ENCODE results near the gene ALDH16A1. TPM values are rescaled to one million over a fixed set of nuclear protein-coding genes. Genes with fewer than 3 reads are reported as not detected.

Gene ALDH16A1
- total and polyA plus RNA-seq, 2 of the 4 experiments (the other 2 are of a cell fraction), result 10.4 to 12.9 TPM

DNA sequence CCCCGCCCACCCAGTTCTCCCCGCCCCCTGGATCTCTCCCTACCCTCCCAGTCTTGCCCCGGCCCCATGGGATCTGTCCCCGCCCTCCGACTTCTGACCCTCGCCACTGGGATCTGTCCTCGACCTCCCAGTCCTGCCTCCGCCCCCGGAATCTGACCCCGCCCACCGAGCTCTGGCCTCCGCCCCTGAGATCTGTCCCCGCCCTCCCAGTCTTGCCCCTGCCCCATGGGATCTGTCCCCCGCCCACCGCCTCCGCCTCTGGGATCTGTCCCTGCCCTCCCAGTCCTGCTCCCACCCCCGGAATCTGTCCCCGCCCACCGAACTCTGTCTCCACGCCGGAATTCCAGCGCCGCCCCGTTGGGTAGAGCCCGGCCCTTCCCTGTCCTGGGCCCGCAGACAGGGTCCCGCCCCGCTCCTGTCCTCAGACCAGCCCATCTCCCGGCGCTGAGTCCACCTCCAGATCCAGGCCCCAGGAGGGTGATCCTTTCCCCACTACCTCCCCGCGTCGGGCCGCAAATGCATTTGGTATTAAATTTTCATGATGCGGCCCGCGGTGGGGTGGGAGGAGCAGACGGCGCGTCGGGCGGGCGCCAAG, 10.2 kb upstream of the ALDH16A1 start (continued):
- TF ChIP-seq RCOR1 (IDR thresholded peaks at IDR 0.05; ENCODE audit: insufficient replicate concordance, low read length), result no peak
- TF ChIP-seq FOS (IDR thresholded peaks at IDR 0.05; ENCODE audit: low read depth, low read length), result no peak

DNA sequence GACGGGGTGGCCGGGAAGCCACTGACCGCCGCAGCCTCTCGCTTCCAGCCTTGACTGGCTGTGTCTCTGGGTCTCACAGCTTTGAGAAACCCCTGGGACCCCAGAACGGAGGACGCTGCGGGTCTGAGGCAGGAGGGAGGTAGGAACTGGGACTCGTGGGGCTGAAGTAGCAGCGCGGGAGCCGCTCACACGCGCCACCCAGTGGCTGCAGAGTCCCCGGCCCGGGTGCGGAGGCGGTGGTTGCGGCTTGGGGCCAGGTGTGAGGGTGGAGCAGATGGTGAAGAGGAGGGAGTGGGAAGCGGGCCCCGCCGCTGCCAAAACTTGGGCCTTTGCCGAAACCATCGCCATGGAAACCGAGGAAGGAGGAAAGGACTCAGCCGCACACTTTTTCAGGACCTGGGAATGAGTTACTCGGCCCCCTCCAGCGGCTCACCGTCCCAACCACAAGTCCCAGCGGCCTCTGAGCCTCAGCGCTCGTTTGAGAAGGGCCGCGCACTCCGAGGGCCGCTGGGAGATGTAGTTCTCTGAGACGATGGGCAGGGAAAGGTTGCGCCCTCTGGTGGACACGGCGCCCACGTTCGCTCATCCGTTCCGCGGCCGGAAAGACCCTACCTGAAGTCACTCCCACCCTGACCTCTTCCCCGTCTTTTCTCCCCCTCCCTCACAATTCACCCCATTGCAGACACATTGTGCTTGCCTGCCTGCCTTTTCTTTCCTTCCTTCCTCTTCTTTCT, 9.5 kb upstream of the ALDH16A1 start:
- H3K9me1 ChIP-seq (ENCODE audit: insufficient read depth, low read length), result peaks cover 3% of the 10 kb centered on the region; the same call in 1 of the 2 replicates
- 0 out of 2 replicates have a peak overlapping the region, but pooled peaks have one; percentile 10 for H3K56ac ChIP-seq (ENCODE audit: extremely low read depth, insufficient read depth, low read length)
- H3K18ac ChIP-seq (ENCODE audit: low read depth, low read length), result no peak overlapping the region
- peak; percentile 92 for DNase-seq
- peak overlapping the region; percentile 53 for H3K4me3 ChIP-seq (ENCODE audit: insufficient read depth, low read depth, low read length)
- 0 out of 2 replicates have a peak overlapping the region, but pooled peaks have one; percentile 35 for H3K4ac ChIP-seq (ENCODE audit: low read depth, low read length)
- no peak overlapping the region for H2BK120ac ChIP-seq (ENCODE audit: low read depth, low read length)
- in situ Hi-C loops (cut with MboI; ENCODE audit: low sequenced_read_pairs) (loop anchor here (10.0 kb wide), 1 partner anchor 49 kb away; no protein-coding TSS in a partner anchor), dilution Hi-C loops (cut with HindIII; ENCODE audit: low sequenced_read_pairs, unreplicated experiment) (no loop called here), intact Hi-C loops (cut with micrococcal nuclease) (loop anchor here (1.0 kb wide), 4 partner anchors 51 to 217 kb away; partner anchors contain the start of gene DKKL1)
- peaks cover 3% of the 10 kb centered on the region; the same call in 1 of the 2 replicates for H4K20me1 ChIP-seq (ENCODE audit: insufficient read depth, low read length)
- H3K4me1 ChIP-seq (ENCODE audit: control insufficient read depth, insufficient read depth, low read length), result no peaks in the 10 kb centered on the region
- H2AK9ac ChIP-seq (replicated peaks; ENCODE audit: low read depth, low read length, poor library complexity), result peak overlapping the region; percentile 85
- 0% methylated on average over 9 of the region's 47 CpGs; no CpG with 5 or more reads in 1 of the 2 experiments for WGBS, 2 experiments (ENCODE audit: extremely low coverage in 2 of 2, insufficient read length in 1 of 2)
- H2AK5ac ChIP-seq (ENCODE audit: low read depth, low read length), result no peak overlapping the region; the same call in 1 of the 2 replicates
- no peak overlapping the region for H2BK15ac ChIP-seq (ENCODE audit: low read depth, low read length)
- no peak overlapping the region for H2BK5ac ChIP-seq (ENCODE audit: low read depth, low read length, poor library complexity, severe bottlenecking)
- CTCF ChIA-PET, result no interaction called here
- H2AFZ ChIP-seq (replicated peaks; ENCODE audit: low read length, poor library complexity), result peak overlapping the region; percentile 100
- H3K79me1 ChIP-seq (ENCODE audit: low read depth in 1 of 2, low read length in 2 of 2), result peaks cover 3 to 7% of the 10 kb centered on the region in 2 experiments; a peak in 2 of 4 replicates
- peaks cover 37% of the 10 kb centered on the region for H3K27me3 ChIP-seq (ENCODE audit: control insufficient read depth, insufficient read depth, low read length)
- peak overlapping the region; percentile 93 for H3K4me2 ChIP-seq (ENCODE audit: low read depth, low read length)
- no peak overlapping the region; the same call in 1 of the 2 replicates for H4K91ac ChIP-seq (ENCODE audit: insufficient read depth, low read depth, low read length)
- no peak overlapping the region; the same call in 1 of the 2 replicates for H3K23ac ChIP-seq (ENCODE audit: low read depth, low read length)
- H3K14ac ChIP-seq (replicated peaks; ENCODE audit: low read depth, low read length), result no peak overlapping the region
- peak overlapping the region; percentile 45 for H3K9ac ChIP-seq (ENCODE audit: low read depth, low read length)
- no peak overlapping the region for H2BK20ac ChIP-seq (ENCODE audit: low read depth, low read length)
- H3K9me3 ChIP-seq (ENCODE audit: control insufficient read depth, insufficient read depth, low read length), result no peaks in the 10 kb centered on the region
- peaks cover 4% of the 10 kb centered on the region; the same call in 1 of the 2 replicates for H3K36me3 ChIP-seq (ENCODE audit: control insufficient read depth, insufficient read depth, low read length)
- peak overlapping the region in 1 of 2 experiments; percentile 83; a peak in 1 of 4 replicates for H4K8ac ChIP-seq (ENCODE audit: low read depth in 2 of 2, low read length in 2 of 2)
- POLR2A ChIA-PET (ENCODE audit: unreplicated experiment), result no interaction called here
- H4K5ac ChIP-seq (ENCODE audit: low read depth, low read length), result no peak overlapping the region
- no TSS peak for BruUV-seq (replicated peaks)
- peak; percentile 90 for ATAC-seq (ENCODE audit: low read depth)
- no peak overlapping the region; the same call in 1 of the 2 replicates for H3K27ac ChIP-seq (ENCODE audit: insufficient read depth, low read length)
- no peak; the same call in 1 of the 2 replicates for TF ChIP-seq CHD1 (IDR thresholded peaks at IDR 0.05; ENCODE audit: low read depth, low read length)
- TF ChIP-seq, protein P1, sequence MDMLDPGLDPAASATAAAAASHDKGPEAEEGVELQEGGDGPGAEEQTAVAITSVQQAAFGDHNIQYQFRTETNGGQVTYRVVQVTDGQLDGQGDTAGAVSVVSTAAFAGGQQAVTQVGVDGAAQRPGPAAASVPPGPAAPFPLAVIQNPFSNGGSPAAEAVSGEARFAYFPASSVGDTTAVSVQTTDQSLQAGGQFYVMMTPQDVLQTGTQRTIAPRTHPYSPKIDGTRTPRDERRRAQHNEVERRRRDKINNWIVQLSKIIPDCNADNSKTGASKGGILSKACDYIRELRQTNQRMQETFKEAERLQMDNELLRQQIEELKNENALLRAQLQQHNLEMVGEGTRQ (IDR thresholded peaks at IDR 0.05; ENCODE audit: low read depth, low read length), result no peak
- TF ChIP-seq CEBPB (IDR thresholded peaks at IDR 0.05; ENCODE audit: low read depth, low read length), result no peak
- no peak for TF ChIP-seq NFE2L2 (IDR thresholded peaks at IDR 0.05; ENCODE audit: low read depth, low read length)
- no peak for TF ChIP-seq MAFK (IDR thresholded peaks at IDR 0.05; ENCODE audit: low read depth, low read length)
- TF ChIP-seq RAD21 (IDR thresholded peaks at IDR 0.05; ENCODE audit: low read length), result peak; percentile 74
- peak; percentile 88 for TF ChIP-seq MAZ (IDR thresholded peaks at IDR 0.05; ENCODE audit: borderline replicate concordance, low read depth, low read length)
- TF ChIP-seq SMC3 (IDR thresholded peaks at IDR 0.05; ENCODE audit: low read depth, low read length), result peak; percentile 79
- no peak for TF ChIP-seq RFX5 (IDR thresholded peaks at IDR 0.05; ENCODE audit: low read depth, low read length)
- no peak for TF ChIP-seq FOS (IDR thresholded peaks at IDR 0.05; ENCODE audit: low read depth, low read length)
- TF ChIP-seq POLR2A (IDR thresholded peaks at IDR 0.05; ENCODE audit: low read depth, low read length), result no peak
- TF ChIP-seq, protein P2, sequence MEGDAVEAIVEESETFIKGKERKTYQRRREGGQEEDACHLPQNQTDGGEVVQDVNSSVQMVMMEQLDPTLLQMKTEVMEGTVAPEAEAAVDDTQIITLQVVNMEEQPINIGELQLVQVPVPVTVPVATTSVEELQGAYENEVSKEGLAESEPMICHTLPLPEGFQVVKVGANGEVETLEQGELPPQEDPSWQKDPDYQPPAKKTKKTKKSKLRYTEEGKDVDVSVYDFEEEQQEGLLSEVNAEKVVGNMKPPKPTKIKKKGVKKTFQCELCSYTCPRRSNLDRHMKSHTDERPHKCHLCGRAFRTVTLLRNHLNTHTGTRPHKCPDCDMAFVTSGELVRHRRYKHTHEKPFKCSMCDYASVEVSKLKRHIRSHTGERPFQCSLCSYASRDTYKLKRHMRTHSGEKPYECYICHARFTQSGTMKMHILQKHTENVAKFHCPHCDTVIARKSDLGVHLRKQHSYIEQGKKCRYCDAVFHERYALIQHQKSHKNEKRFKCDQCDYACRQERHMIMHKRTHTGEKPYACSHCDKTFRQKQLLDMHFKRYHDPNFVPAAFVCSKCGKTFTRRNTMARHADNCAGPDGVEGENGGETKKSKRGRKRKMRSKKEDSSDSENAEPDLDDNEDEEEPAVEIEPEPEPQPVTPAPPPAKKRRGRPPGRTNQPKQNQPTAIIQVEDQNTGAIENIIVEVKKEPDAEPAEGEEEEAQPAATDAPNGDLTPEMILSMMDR (conservative IDR thresholded peaks at IDR 0.05; ENCODE audit: low read depth, low read length), result peak; percentile 83

All from IMR-90 (cell line).